ENCODE results near the gene ARHGAP44. TPM values are rescaled to one million over a fixed set of nuclear protein-coding genes. Genes with fewer than 3 reads are reported as not detected.

ARHGAP44 gene
- total and polyA plus RNA-seq, 9 of the 15 experiments (the other 6 are each of a cell fraction or from before 2014, with no cell fraction given), result 0.01 to 0.68 (median 0.07) TPM; not detected in 1

- no TSS peak for BruUV-seq (replicated peaks)
- peaks cover 3 to 24% of the 10 kb centered on the region in 2 experiments; a peak in 3 of 5 replicates for H3K27me3 ChIP-seq (ENCODE audit: control insufficient read depth in 2 of 2, insufficient read depth in 2 of 2, low read length in 2 of 2)
- no peak overlapping the region for H3K4me2 ChIP-seq (ENCODE audit: insufficient read depth, low read length)
- POLR2A ChIA-PET, result interaction anchor here (0.7 kb wide), 1 partner anchor 85 kb away, joined by 3 read pairs; no protein-coding TSS in a partner anchor
- in situ Hi-C loops (cut with MboI), result no loop called here
- H4K20me1 ChIP-seq (replicated peaks; ENCODE audit: control insufficient read depth, insufficient read depth, low read length), result no peaks in the 10 kb centered on the region
- intact Hi-C loops (cut with micrococcal nuclease), result no loop called here
- H3K4me1 ChIP-seq (replicated peaks in 1 of 2; ENCODE audit: control insufficient read depth in 2 of 2, insufficient read depth in 2 of 2, low read length in 2 of 2), result no peaks in the 10 kb centered on the region
- WGBS (ENCODE audit: insufficient coverage, low coverage, missing lambda C conversion rate), result 0% methylated on average over 6 of the region's 13 CpGs
- FAIRE-seq (no peak), ATAC-seq (no peak), DNase-seq (ENCODE audit: extremely low read depth in 1 of 4, low spot score in 3 of 4) (no peak)
- TF ChIP-seq XRCC3 (IDR thresholded peaks at IDR 0.05), result no peak
- TF ChIP-seq, protein P1, sequence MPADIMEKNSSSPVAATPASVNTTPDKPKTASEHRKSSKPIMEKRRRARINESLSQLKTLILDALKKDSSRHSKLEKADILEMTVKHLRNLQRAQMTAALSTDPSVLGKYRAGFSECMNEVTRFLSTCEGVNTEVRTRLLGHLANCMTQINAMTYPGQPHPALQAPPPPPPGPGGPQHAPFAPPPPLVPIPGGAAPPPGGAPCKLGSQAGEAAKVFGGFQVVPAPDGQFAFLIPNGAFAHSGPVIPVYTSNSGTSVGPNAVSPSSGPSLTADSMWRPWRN (IDR thresholded peaks at IDR 0.05; ENCODE audit: low read depth), result no peak
- no peak overlapping the region for H3K27ac ChIP-seq (ENCODE audit: extremely low read depth, low read depth, low read length)
- H3K79me2 ChIP-seq (ENCODE audit: control insufficient read depth, insufficient read depth, low read length), result no peaks in the 10 kb centered on the region
- no peak overlapping the region for H3K4me3 ChIP-seq
- CTCF ChIA-PET (ENCODE audit: low intra/inter-chr PET ratio), result no interaction called here
- no peaks in the 10 kb centered on the region for H3K36me3 ChIP-seq (ENCODE audit: control insufficient read depth, insufficient read depth, low read length)
- no peaks in the 10 kb centered on the region for H3K9me3 ChIP-seq (replicated peaks; ENCODE audit: control insufficient read depth, insufficient read depth, low read depth, low read length)
- no peaks in the 10 kb centered on the region for H3K9me1 ChIP-seq (ENCODE audit: control insufficient read depth, insufficient read depth, low read length)
- H3K9ac ChIP-seq (ENCODE audit: insufficient read depth in 1 of 2, low read depth in 2 of 2, low read length in 2 of 2), result no peak overlapping the region
- no peak overlapping the region for H2AFZ ChIP-seq (ENCODE audit: low read depth, low read length)
These were observed 163.9 kb downstream of the ARHGAP44 start for GRCh38 chr17:12953156-12953555.

- ATAC-seq, result no peak
- H3K27ac ChIP-seq (ENCODE audit: extremely low read depth, low read depth, low read length), result no peak overlapping the region
- no peaks in the 10 kb centered on the region for H3K36me3 ChIP-seq (ENCODE audit: control insufficient read depth, insufficient read depth, low read length)
- no peak overlapping the region for H2AFZ ChIP-seq (ENCODE audit: low read depth, low read length)
- peaks cover 3 to 28% of the 10 kb centered on the region in 2 experiments; a peak in 3 of 5 replicates for H3K27me3 ChIP-seq (ENCODE audit: control insufficient read depth in 2 of 2, insufficient read depth in 2 of 2, low read length in 2 of 2)
- WGBS (ENCODE audit: insufficient coverage, low coverage, missing lambda C conversion rate), result 0% methylated on average over 5 of the region's 5 CpGs
- no peak overlapping the region for H3K9ac ChIP-seq (ENCODE audit: insufficient read depth in 1 of 2, low read depth in 2 of 2, low read length in 2 of 2)
- H3K4me1 ChIP-seq (replicated peaks in 1 of 2; ENCODE audit: control insufficient read depth in 2 of 2, insufficient read depth in 2 of 2, low read length in 2 of 2), result no peaks in the 10 kb centered on the region
- no peak overlapping the region for H3K4me3 ChIP-seq
- no peak for FAIRE-seq
- H3K9me1 ChIP-seq (ENCODE audit: control insufficient read depth, insufficient read depth, low read length), result no peaks in the 10 kb centered on the region
- DNase-seq (ENCODE audit: extremely low read depth in 1 of 4, low spot score in 3 of 4), result no peak
- intact Hi-C loops (cut with micrococcal nuclease), result no loop called here
- H3K79me2 ChIP-seq (ENCODE audit: control insufficient read depth, insufficient read depth, low read length), result no peaks in the 10 kb centered on the region
- ChIA-PET CTCF (ENCODE audit: low intra/inter-chr PET ratio) (no interaction called here), POLR2A (no interaction called here)
- no peak overlapping the region for H3K4me2 ChIP-seq (ENCODE audit: insufficient read depth, low read length)
- no peaks in the 10 kb centered on the region for H4K20me1 ChIP-seq (replicated peaks; ENCODE audit: control insufficient read depth, insufficient read depth, low read length)
- H3K9me3 ChIP-seq (replicated peaks; ENCODE audit: control insufficient read depth, insufficient read depth, low read depth, low read length), result no peaks in the 10 kb centered on the region
- BruUV-seq (replicated peaks), result no TSS peak
- in situ Hi-C loops (cut with MboI), result no loop called here
- TF ChIP-seq KAT7 (CRISPR knock-in tag; IDR thresholded peaks at IDR 0.05; ENCODE audit: borderline replicate concordance) (no peak), ADNP (tag; IDR thresholded peaks at IDR 0.05) (no peak), KLF1 (tag; IDR thresholded peaks at IDR 0.05) (no peak), SMAD4 (CRISPR knock-in tag; conservative IDR thresholded peaks at IDR 0.05) (no peak), EZH2 (IDR thresholded peaks at IDR 0.05; ENCODE audit: borderline replicate concordance, low read depth, low read length) (no peak)
- TF ChIP-seq, protein P2, sequence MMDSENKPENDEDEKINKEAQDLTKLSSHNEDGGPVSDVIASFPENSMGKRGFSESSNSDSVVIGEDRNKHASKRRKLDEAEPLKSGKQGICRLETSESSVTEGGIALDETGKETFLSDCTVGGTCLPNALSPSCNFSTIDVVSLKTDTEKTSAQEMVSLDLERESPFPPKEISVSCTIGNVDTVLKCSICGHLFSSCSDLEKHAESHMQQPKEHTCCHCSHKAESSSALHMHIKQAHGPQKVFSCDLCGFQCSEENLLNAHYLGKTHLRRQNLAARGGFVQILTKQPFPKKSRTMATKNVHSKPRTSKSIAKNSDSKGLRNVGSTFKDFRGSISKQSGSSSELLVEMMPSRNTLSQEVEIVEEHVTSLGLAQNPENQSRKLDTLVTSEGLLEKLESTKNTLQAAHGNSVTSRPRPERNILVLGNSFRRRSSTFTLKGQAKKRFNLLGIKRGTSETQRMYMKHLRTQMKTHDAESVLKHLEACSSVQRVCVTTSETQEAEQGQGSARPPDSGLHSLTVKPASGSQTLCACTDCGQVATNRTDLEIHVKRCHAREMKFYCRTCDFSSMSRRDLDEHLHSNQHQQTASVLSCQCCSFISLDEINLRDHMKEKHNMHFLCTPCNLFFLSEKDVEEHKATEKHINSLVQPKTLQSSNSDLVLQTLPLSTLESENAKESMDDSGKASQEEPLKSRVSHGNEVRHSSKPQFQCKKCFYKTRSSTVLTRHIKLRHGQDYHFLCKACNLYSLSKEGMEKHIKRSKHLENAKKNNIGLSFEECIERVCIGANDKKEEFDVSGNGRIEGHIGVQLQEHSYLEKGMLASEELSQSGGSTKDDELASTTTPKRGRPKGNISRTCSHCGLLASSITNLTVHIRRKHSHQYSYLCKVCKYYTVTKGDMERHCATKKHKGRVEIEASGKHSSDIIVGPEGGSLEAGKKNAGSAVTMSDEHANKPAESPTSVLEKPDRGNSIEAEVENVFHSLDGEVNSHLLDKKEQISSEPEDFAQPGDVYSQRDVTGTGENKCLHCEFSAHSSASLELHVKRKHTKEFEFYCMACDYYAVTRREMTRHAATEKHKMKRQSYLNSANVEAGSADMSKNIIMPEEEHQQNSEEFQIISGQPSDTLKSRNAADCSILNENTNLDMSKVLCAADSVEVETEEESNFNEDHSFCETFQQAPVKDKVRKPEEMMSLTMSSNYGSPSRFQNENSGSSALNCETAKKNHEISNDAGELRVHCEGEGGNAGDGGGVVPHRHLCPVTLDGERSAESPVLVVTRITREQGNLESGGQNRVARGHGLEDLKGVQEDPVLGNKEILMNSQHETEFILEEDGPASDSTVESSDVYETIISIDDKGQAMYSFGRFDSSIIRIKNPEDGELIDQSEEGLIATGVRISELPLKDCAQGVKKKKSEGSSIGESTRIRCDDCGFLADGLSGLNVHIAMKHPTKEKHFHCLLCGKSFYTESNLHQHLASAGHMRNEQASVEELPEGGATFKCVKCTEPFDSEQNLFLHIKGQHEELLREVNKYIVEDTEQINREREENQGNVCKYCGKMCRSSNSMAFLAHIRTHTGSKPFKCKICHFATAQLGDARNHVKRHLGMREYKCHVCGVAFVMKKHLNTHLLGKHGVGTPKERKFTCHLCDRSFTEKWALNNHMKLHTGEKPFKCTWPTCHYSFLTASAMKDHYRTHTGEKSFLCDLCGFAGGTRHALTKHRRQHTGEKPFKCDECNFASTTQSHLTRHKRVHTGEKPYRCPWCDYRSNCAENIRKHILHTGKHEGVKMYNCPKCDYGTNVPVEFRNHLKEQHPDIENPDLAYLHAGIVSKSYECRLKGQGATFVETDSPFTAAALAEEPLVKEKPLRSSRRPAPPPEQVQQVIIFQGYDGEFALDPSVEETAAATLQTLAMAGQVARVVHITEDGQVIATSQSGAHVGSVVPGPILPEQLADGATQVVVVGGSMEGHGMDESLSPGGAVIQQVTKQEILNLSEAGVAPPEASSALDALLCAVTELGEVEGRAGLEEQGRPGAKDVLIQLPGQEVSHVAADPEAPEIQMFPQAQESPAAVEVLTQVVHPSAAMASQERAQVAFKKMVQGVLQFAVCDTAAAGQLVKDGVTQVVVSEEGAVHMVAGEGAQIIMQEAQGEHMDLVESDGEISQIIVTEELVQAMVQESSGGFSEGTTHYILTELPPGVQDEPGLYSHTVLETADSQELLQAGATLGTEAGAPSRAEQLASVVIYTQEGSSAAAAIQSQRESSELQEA (IDR thresholded peaks at IDR 0.05; ENCODE audit: low read depth), result no peak
These were observed 166.2 kb downstream of the ARHGAP44 start for GRCh38 chr17:12955521-12955920.

Measured in K562 (cell line).